ENCODE measurements around the gene TMEM192.
"Not testable (repeated sequence)": the region's sequence is repeated elsewhere in the genome, so short reads cannot be mapped to it uniquely, and the experiment has no call there.

Gene TMEM192

GRCh38 chr4:165112368-165113121, at the start of gene TMEM192:
Gene TMEM192, minus strand, starts transcription at chr4:165112860. Its CDS starts 87 bp downstream, at chr4:165112773.
- peak; percentile 94 for DNase-seq

GRCh38 chr4:165158762-165159161, 46.1 kb upstream of the TMEM192 start:
- no peak for DNase-seq

GRCh38 chr4:165156906-165157305, 44.2 kb upstream of the TMEM192 start:
- DNase-seq = no peak

GRCh38 chr4:165154482-165154881, 41.8 kb upstream of the TMEM192 start:
- no peak for DNase-seq

GRCh38 chr4:165152527-165152926, 39.9 kb upstream of the TMEM192 start:
- no peak for DNase-seq

GRCh38 chr4:165151734-165152133, 39.1 kb upstream of the TMEM192 start:
- DNase-seq = no peak

GRCh38 chr4:165150545-165150944, 37.9 kb upstream of the TMEM192 start:
- no peak for DNase-seq

- no peak for DNase-seq
These were observed 26.2 kb upstream of the TMEM192 start for GRCh38 chr4:165138843-165139242.

- no peak for DNase-seq
These were observed 24.5 kb upstream of the TMEM192 start for GRCh38 chr4:165137205-165137604.

- DNase-seq = no peak
These were observed 23.9 kb upstream of the TMEM192 start for GRCh38 chr4:165136529-165136928.

GRCh38 chr4:165133150-165133549, 20.5 kb upstream of the TMEM192 start:
- DNase-seq = peak; percentile 60

- DNase-seq = peak; percentile 86
These were observed 18.7 kb upstream of the TMEM192 start for GRCh38 chr4:165131247-165131832.

GRCh38 chr4:165129924-165130323, 17.3 kb upstream of the TMEM192 start:
- no peak for DNase-seq

GRCh38 chr4:165125869-165126499, 13.3 kb upstream of the TMEM192 start:
- DNase-seq = not testable (repeated sequence)

- DNase-seq = no peak
These were observed 11.8 kb upstream of the TMEM192 start for GRCh38 chr4:165124488-165124887.

- DNase-seq = no peak
These were observed 5.7 kb upstream of the TMEM192 start for GRCh38 chr4:165118256-165118909.

GRCh38 chr4:165115301-165115700, 2.6 kb upstream of the TMEM192 start:
- DNase-seq = no peak

- no peak for DNase-seq
These were observed 723 bp downstream of the TMEM192 start for GRCh38 chr4:165111906-165112367.

GRCh38 chr4:165106518-165106917, 6.1 kb downstream of the TMEM192 start:
- no peak for DNase-seq

GRCh38 chr4:165101641-165102040, 11.0 kb downstream of the TMEM192 start:
- no peak for DNase-seq

GRCh38 chr4:165096776-165097175, 15.9 kb downstream of the TMEM192 start:
- peak; percentile 3 for DNase-seq

- no peak for DNase-seq
These were observed 17.4 kb downstream of the TMEM192 start for GRCh38 chr4:165095291-165095690.

- DNase-seq = no peak
These were observed 17.8 kb downstream of the TMEM192 start for GRCh38 chr4:165094873-165095272.

Measured in suppressor macrophage treated with lipopolysaccharide for 4 hours (primary cell).